Body of pancreas (tissue), 4 donors: ENCODE results near the gene CIP2A.

Experiments
- POLR2A ChIP-seq, 3 donors: fragments of 450-650 bp; IDR thresholded peaks; one replicate each; pipeline ENCODE4 v1.6.1; 2016; ENCODE audit warnings: antibody characterized with exemption in 3 of 3, mild to moderate bottlenecking in 2 of 3
- TF ChIP-seq, protein P1 (sequence below), 7 experiments: fragments of 450-650 bp in 4 of 7; fragments of 200-600 bp in 3 of 7; sonication (generic) in 3 of 7; IDR thresholded peaks; one replicate each; pipeline ENCODE4 v1.5.1; 2016 to 2019; ENCODE audit warnings: antibody characterized with exemption in 7 of 7

- TF ChIP-seq, protein P1, sequence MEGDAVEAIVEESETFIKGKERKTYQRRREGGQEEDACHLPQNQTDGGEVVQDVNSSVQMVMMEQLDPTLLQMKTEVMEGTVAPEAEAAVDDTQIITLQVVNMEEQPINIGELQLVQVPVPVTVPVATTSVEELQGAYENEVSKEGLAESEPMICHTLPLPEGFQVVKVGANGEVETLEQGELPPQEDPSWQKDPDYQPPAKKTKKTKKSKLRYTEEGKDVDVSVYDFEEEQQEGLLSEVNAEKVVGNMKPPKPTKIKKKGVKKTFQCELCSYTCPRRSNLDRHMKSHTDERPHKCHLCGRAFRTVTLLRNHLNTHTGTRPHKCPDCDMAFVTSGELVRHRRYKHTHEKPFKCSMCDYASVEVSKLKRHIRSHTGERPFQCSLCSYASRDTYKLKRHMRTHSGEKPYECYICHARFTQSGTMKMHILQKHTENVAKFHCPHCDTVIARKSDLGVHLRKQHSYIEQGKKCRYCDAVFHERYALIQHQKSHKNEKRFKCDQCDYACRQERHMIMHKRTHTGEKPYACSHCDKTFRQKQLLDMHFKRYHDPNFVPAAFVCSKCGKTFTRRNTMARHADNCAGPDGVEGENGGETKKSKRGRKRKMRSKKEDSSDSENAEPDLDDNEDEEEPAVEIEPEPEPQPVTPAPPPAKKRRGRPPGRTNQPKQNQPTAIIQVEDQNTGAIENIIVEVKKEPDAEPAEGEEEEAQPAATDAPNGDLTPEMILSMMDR (IDR thresholded peaks at IDR 0.05): peak; percentile 17 to 61 (median 49)
- TF ChIP-seq POLR2A (IDR thresholded peaks at IDR 0.05): no peak
These were observed 36.7 kb downstream of the CIP2A start for GRCh38 chr3:108552267-108553159.
